ENCODE results near the gene GMPPA. TPM values are rescaled to one million over a fixed set of nuclear protein-coding genes. Genes with fewer than 3 reads are reported as not detected.

GMPPA gene
- total and polyA plus RNA-seq, 4 donors, result 20.2 to 59.4 (median 43.4) TPM

DNA sequence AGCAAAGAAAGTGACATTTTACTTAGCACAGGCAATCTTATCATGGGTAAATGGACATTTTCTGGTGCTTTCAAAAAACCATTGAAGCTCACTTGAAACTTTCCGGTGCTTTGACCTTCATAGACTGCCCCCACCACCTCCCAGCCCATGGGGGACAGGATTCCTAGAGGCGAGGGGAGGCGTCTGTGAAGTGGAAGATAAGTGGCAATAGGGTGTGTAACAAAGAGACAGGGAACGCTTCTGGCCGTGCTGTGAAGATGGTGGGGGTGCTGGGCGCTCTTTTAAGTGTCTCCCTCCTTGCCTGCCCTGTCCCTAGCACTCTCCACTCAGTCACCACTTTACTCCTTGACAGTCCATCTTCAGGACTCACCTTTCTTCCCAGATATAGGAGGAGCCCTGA lies 23.4 kb upstream of the GMPPA start:
- Histone ChIP-seq H3K9me3 (ENCODE audit: control insufficient read depth in 4 of 4, low read length in 3 of 4) (no peaks in the 10 kb centered on the region), H3K27me3 (ENCODE audit: control insufficient read depth in 4 of 4, insufficient read depth in 4 of 4, low read length in 3 of 4) (peaks cover 0 to 2% (median 0%) of the 10 kb centered on the region in 4 donors), H3K27ac (ENCODE audit: low read depth in 1 of 2, low read length in 2 of 2) (no peak overlapping the region)

DNA sequence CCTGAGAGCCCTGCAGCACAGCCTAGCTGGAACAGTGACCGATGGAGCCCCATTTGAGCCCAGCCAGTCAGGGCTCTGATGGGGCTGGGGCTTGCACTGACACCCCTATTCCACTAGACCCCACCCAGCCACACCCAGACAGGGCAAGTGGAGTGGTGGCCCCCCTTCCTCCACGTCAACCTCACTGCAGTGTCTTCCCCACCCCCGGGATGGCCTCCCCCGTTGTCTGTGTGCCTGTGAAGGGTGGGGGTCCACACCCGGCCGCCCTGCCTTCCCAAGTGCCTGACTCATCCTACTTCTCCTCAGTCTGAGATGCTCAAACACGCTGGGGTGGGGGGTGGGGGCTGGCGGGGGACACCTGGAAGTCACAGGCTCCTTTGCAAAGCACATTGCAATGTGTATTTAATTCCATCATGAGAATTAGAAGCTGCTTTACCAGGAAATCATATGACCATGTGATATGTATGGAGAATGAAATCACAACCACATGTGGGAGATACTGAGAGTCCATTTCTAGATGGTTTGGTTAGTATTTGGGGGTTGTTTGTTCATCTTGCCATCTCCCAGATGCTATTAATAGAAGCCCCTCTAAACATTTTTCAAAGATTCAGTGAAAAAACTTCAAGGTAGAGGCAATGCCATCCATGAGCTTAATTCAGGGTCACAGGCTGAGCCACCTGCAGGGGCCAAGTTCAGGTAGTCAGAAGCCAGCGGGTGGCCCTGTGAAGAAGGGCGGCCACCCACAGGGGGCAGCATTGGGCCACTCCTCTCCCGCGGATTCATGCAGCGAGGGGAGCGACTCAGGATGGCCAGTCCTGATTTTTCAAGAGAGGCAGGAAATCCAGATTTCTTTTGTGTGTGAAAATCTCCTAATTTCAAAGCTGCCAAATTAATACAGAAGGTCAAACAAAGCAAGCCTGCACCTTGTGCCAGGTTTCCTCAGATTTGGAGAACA lies 22.7 kb upstream of the GMPPA start:
- Histone ChIP-seq H3K27me3 (ENCODE audit: control insufficient read depth in 4 of 4, insufficient read depth in 4 of 4, low read length in 3 of 4) (peaks cover 0 to 2% (median 0%) of the 10 kb centered on the region in 4 donors), H3K36me3 (ENCODE audit: control insufficient read depth in 4 of 4, insufficient read depth in 3 of 4, low read depth in 1 of 4, low read length in 3 of 4) (no peaks in the 10 kb centered on the region), H3K9me3 (ENCODE audit: control insufficient read depth in 4 of 4, low read length in 3 of 4) (no peaks in the 10 kb centered on the region), H3K9ac (ENCODE audit: low read depth in 1 of 2, low read length in 2 of 2) (no peak overlapping the region), H3K4me3 (ENCODE audit: low read depth in 1 of 3, low read length in 3 of 3) (no peak overlapping the region), H3K4me1 (ENCODE audit: control insufficient read depth in 4 of 4, insufficient read depth in 4 of 4, low read length in 3 of 4) (no peaks in the 10 kb centered on the region), H3K27ac (ENCODE audit: low read depth in 1 of 2, low read length in 2 of 2) (no peak overlapping the region)
- WGBS, result 32% methylated on average over 14 of the region's 14 CpGs
- TF ChIP-seq JUND (IDR thresholded peaks at IDR 0.05) (no peak), RAD21 (IDR thresholded peaks at IDR 0.05) (peak; percentile 81 to 88), EGR1 (IDR thresholded peaks at IDR 0.05; ENCODE audit: low read depth in 2 of 2) (no peak), NR2F2 (IDR thresholded peaks at IDR 0.05) (no peak), ZBTB33 (IDR thresholded peaks at IDR 0.05) (no peak), HNF4G (IDR thresholded peaks at IDR 0.05) (no peak), RXRA (IDR thresholded peaks at IDR 0.05) (no peak), SP1 (IDR thresholded peaks at IDR 0.05) (no peak), TAF1 (conservative IDR thresholded peaks at IDR 0.05) (no peak), YY1 (IDR thresholded peaks at IDR 0.05) (no peak), GABPA (IDR thresholded peaks at IDR 0.05 in 1 of 2, conservative IDR thresholded peaks at IDR 0.05 in 1 of 2) (no peak), HNF4A (conservative IDR thresholded peaks at IDR 0.05) (peak in 1 of 2 donors; percentile 31), FOXA2 (IDR thresholded peaks at IDR 0.05) (no peak), CTCF (IDR thresholded peaks at IDR 0.05; ENCODE audit: low read depth, low read length, missing input control) (peak; percentile 88)
- TF ChIP-seq, protein P1, sequence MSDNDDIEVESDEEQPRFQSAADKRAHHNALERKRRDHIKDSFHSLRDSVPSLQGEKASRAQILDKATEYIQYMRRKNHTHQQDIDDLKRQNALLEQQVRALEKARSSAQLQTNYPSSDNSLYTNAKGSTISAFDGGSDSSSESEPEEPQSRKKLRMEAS (IDR thresholded peaks at IDR 0.05), result no peak
- DNase-seq (ENCODE audit: low spot score), result peak; percentile 87

More for the DNA sequence above, 23.4 kb upstream of the GMPPA start:
- Histone ChIP-seq H3K4me3 (ENCODE audit: low read depth in 1 of 3, low read length in 3 of 3) (no peak overlapping the region), H3K4me1 (ENCODE audit: control insufficient read depth in 4 of 4, insufficient read depth in 4 of 4, low read length in 3 of 4) (no peaks in the 10 kb centered on the region), H3K9ac (ENCODE audit: low read depth in 1 of 2, low read length in 2 of 2) (no peak overlapping the region), H3K36me3 (ENCODE audit: control insufficient read depth in 4 of 4, insufficient read depth in 3 of 4, low read depth in 1 of 4, low read length in 3 of 4) (no peaks in the 10 kb centered on the region)
- no peak for DNase-seq (ENCODE audit: low spot score)
- no peak for TF ChIP-seq TAF1 (conservative IDR thresholded peaks at IDR 0.05)
- WGBS, result 52% methylated on average over 6 of the region's 6 CpGs

Data from liver (tissue), 9 donors.